Neural crest cell (in vitro differentiated cells): ENCODE results near the gene RMRP. TPM values are rescaled to one million over a fixed set of nuclear protein-coding genes. Genes with fewer than 3 reads are reported as not detected.

ENCODE experiments used
- DNase-seq: peaks from one replicate; pipeline ENCODE4 v3.0.0; 2021; ENCODE audit warnings: low read depth, mixed read lengths, low spot score
- H3K27ac Mint-ChIP-seq: one replicate; pipeline ENCODE4 v1.8.0; 2021; ENCODE audit warnings: mild to moderate bottlenecking, mixed read lengths; ENCODE audit not compliant: unreplicated experiment
- H3K27me3 Mint-ChIP-seq: 2 replicates; pipeline ENCODE4 v1.8.0; 2021; ENCODE audit warnings: low read depth, mild to moderate bottlenecking, mixed read lengths
- H3K36me3 Mint-ChIP-seq: 2 replicates; pipeline ENCODE4 v1.8.0; 2021; ENCODE audit warnings: low read depth, mild to moderate bottlenecking, mixed read lengths
- H3K4me1 Mint-ChIP-seq: 2 replicates; pipeline ENCODE4 v1.8.0; 2021; ENCODE audit warnings: mixed read lengths
- H3K4me3 Mint-ChIP-seq: one replicate; pipeline ENCODE4 v1.8.0; 2021; ENCODE audit warnings: mild to moderate bottlenecking, mixed read lengths
- H3K9me3 Mint-ChIP-seq: 2 replicates; pipeline ENCODE4 v1.8.0; 2021; ENCODE audit warnings: mixed read lengths
- CTCF ChIP-seq: fragments of 200-600 bp; sonication (generic); conservative IDR thresholded peaks from 2 replicates; pipeline ENCODE4 v1.5.0; 2021; ENCODE audit warnings: antibody characterized with exemption, mild to moderate bottlenecking
- total RNA-seq: library from RNA; stranded (reverse); gene quantifications from 2 replicates; pipeline ENCODE4 v1.2.1, GENCODE V29; 2021

Gene RMRP
- total RNA-seq, 1 donor from 2014 or later = 17,379 TPM

GRCh38 chr9:35686222-35687203, 28.7 kb upstream of the RMRP start:
- Mint-ChIP-seq H3K4me1 (peaks cover 38% of the 10 kb centered on the region), H3K36me3 (peaks cover 9% of the 10 kb centered on the region), H3K27me3 (no peaks in the 10 kb centered on the region), H3K27ac (no peak overlapping the region), H3K4me3 (peak overlapping the region; percentile 87), H3K9me3 (no peaks in the 10 kb centered on the region)
- DNase-seq = no peak
- TF ChIP-seq CTCF = no peak

GRCh38 chr9:35685506-35685905, 27.7 kb upstream of the RMRP start:
- H3K27me3 Mint-ChIP-seq = no peaks in the 10 kb centered on the region
- peaks cover 9% of the 10 kb centered on the region for H3K36me3 Mint-ChIP-seq
- H3K4me1 Mint-ChIP-seq = peaks cover 39% of the 10 kb centered on the region

GRCh38 chr9:35684921-35685320, 27.1 kb upstream of the RMRP start:
- TF ChIP-seq CTCF = no peak
- peaks cover 9% of the 10 kb centered on the region for H3K36me3 Mint-ChIP-seq
- no peaks in the 10 kb centered on the region for H3K27me3 Mint-ChIP-seq
- DNase-seq = no peak
- no peak overlapping the region for H3K4me3 Mint-ChIP-seq
- H3K9me3 Mint-ChIP-seq = no peaks in the 10 kb centered on the region
- H3K27ac Mint-ChIP-seq = no peak overlapping the region
- peaks cover 39% of the 10 kb centered on the region for H3K4me1 Mint-ChIP-seq

More at GRCh38 chr9:35685506-35685905, 27.7 kb upstream of the RMRP start:
- Mint-ChIP-seq H3K27ac (peak overlapping the region; percentile 35), H3K4me3 (no peak overlapping the region), H3K9me3 (no peaks in the 10 kb centered on the region)
- no peak for DNase-seq
- no peak for TF ChIP-seq CTCF

GRCh38 chr9:35683323-35683722, 25.5 kb upstream of the RMRP start:
- no peak for TF ChIP-seq CTCF
- peaks cover 9% of the 10 kb centered on the region for H3K36me3 Mint-ChIP-seq
- H3K27me3 Mint-ChIP-seq = no peaks in the 10 kb centered on the region
- peak overlapping the region; percentile 67 for H3K27ac Mint-ChIP-seq
- peak overlapping the region; percentile 38 for H3K4me3 Mint-ChIP-seq
- H3K9me3 Mint-ChIP-seq = no peaks in the 10 kb centered on the region
- H3K4me1 Mint-ChIP-seq = peaks cover 28% of the 10 kb centered on the region
- DNase-seq = no peak

GRCh38 chr9:35682520-35683315, 24.9 kb upstream of the RMRP start:
- no peak for TF ChIP-seq CTCF
- DNase-seq = no peak
- Mint-ChIP-seq H3K27ac (peak overlapping the region; percentile 67), H3K36me3 (peaks cover 9% of the 10 kb centered on the region), H3K9me3 (no peaks in the 10 kb centered on the region), H3K4me3 (no peak overlapping the region), H3K4me1 (peaks cover 24% of the 10 kb centered on the region), H3K27me3 (no peaks in the 10 kb centered on the region)
